Left ventricle myocardium inferior (tissue), 1 donor: ENCODE results near the gene HNF1B. TPM values are rescaled to one million over a fixed set of nuclear protein-coding genes. Genes with fewer than 3 reads are reported as not detected.
A peak's percentile ranks its signal among the peaks of the same experiment; 100 is the strongest.

Experiments used
- DNase-seq: peaks from one replicate; pipeline ENCODE4 v3.0.0-alpha.2; 2020
- H3K27ac ChIP-seq: fragments of 200-600 bp; replicated peaks from 2 replicates; pipeline ENCODE4 v1.8.0; 2021
- H3K27me3 ChIP-seq: fragments of 200-600 bp; 2 replicates; pipeline ENCODE4 v1.8.0; 2021; ENCODE audit warnings: low read depth
- H3K36me3 ChIP-seq: fragments of 200-600 bp; 2 replicates; pipeline ENCODE4 v1.8.0; 2021
- H3K4me1 ChIP-seq: fragments of 200-600 bp; 2 replicates; pipeline ENCODE4 v1.8.0; 2021
- H3K4me3 ChIP-seq: fragments of 200-600 bp; 2 replicates; pipeline ENCODE4 v1.8.0; 2021; ENCODE audit warnings: mild to moderate bottlenecking, moderate library complexity
- H3K9me3 ChIP-seq: fragments of 200-600 bp; replicated peaks from 2 replicates; pipeline ENCODE4 v1.8.0; 2021
- CTCF ChIP-seq: fragments of 200-600 bp; IDR thresholded peaks from 2 replicates; pipeline ENCODE4 v1.8.0; 2021; ENCODE audit warnings: antibody characterized with exemption, mild to moderate bottlenecking, borderline replicate concordance
- intact Hi-C: fragments of 100-400 bp; cut with micrococcal nuclease; formaldehyde crosslinking; loops from one replicate; pipeline ENCODE4 v1.11.0; 2022
- total RNA-seq: library from RNA; stranded (reverse); fragmentation: NEBNext Ultra II Directional; extraction: Animal tissue kit (Norgen Biotek cat#: 25700); gene quantifications from one replicate; pipeline ENCODE4 v1.2.1, GENCODE V29; 2021
- donor health status: DM: no; HTN: yes; CAD: no; lungs with severe emphysema.

HNF1B gene
- total RNA-seq, 1 donor from 2014 or later = not detected

- Histone ChIP-seq H3K27me3 (peaks cover 5% of the 10 kb centered on the region), H3K4me1 (peaks cover 52% of the 10 kb centered on the region), H3K4me3 (peak overlapping the region; percentile 81), H3K9me3 (no peaks in the 10 kb centered on the region), H3K36me3 (peaks cover 35% of the 10 kb centered on the region), H3K27ac (peak overlapping the region; percentile 89)
- TF ChIP-seq CTCF = no peak
- intact Hi-C loops = no loop called here
- DNase-seq = no peak
These were observed 102.2 kb downstream of the HNF1B start for GRCh38 chr17:37642681-37643080.

GRCh38 chr17:37640015-37640414 is 104.8 kb downstream of the HNF1B start:
- Histone ChIP-seq H3K36me3 (peaks cover 59% of the 10 kb centered on the region), H3K4me3 (no peak overlapping the region)
- intact Hi-C loops = no loop called here

DNA sequence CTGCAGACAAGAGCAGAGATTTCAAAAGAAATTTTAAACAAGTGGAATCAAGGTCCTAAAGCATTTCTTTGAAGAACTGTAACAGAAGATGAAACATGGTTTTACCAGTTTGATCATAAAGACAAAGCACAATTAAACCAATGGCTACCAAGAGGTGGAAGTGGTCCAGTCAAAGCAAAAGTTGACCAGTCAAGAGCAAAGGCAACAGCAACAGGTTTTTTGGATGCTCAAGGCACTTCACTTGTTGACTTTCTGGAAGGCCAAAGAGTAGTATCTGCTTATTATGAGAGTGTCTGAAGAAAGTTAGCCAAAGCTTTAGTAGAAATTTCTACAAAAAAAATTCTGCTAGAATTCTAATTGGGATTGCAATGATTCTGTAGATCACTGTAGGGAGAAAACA is 106.9 kb downstream of the HNF1B start:
- TF ChIP-seq CTCF = no peak
- DNase-seq = no peak
- no peak overlapping the region for H3K4me3 ChIP-seq
- no peaks in the 10 kb centered on the region for H3K9me3 ChIP-seq
- H3K36me3 ChIP-seq = peaks cover 66% of the 10 kb centered on the region
- no peak overlapping the region for H3K27ac ChIP-seq
- peaks cover 46% of the 10 kb centered on the region for H3K4me1 ChIP-seq
- no peaks in the 10 kb centered on the region for H3K27me3 ChIP-seq
- intact Hi-C loops = no loop called here

More at GRCh38 chr17:37640015-37640414, 104.8 kb downstream of the HNF1B start:
- Histone ChIP-seq H3K27me3 (no peaks in the 10 kb centered on the region), H3K27ac (no peak overlapping the region), H3K4me1 (peaks cover 52% of the 10 kb centered on the region), H3K9me3 (no peaks in the 10 kb centered on the region)
- TF ChIP-seq CTCF = no peak
- DNase-seq = no peak

Other genes starting within 250 kb of the HNF1B start
- gene SYNRG, start 135.6 kb downstream of the HNF1B start, total RNA-seq = 33.0 TPM
- 12.9 TPM for gene DDX52, start 101.6 kb downstream of the HNF1B start, total RNA-seq
- not detected for gene TBC1D3K, start 179.4 kb upstream of the HNF1B start, total RNA-seq
- gene TBC1D3L, start 244.0 kb upstream of the HNF1B start, total RNA-seq = 4.5 TPM